22Rv1 (cell line): ENCODE measurements around the gene ODAD3.
"Not testable (repeated sequence)": the region's sequence is repeated elsewhere in the genome, so short reads cannot be mapped to it uniquely, and the experiment has no call there.

ENCODE experiments used
- ZFX ChIP-seq: fragments of 450-650 bp; IDR thresholded peaks from 2 replicates; pipeline ENCODE4 v1.6.1; 2017; ENCODE audit warnings: antibody characterized with exemption, borderline replicate concordance
- TF ChIP-seq, protein P1 (sequence below): fragments of 450-650 bp; IDR thresholded peaks from 2 replicates; pipeline ENCODE4 v1.5.1; 2017; ENCODE audit warnings: mild to moderate bottlenecking

DNA sequence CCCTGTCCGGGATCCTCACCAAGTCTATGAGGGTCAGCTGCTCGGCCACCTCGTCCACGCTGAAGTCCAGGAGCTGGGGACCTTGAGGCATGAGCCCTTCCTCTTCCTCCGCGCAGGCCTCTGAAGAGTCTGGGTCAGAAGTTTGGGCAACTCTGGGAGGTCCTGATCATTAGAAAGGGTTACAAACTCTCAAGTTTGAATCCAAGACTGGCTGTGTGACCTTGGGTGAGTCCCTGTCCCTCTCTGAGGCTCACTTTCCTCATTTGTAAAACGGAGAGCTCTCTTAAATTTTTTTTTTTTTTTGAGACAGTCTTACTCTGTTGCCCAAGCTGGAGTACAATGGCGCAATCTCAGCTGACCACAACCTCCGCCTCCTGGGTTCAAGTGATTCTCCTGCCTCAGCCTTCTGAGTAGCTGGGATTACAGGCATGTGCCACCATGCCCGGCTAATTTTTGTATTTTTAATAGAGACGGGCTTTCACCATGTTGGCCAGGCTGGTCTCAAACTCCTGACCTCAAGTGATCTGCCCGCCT is 28.2 kb downstream of the ODAD3 start:
- TF ChIP-seq, protein P1, sequence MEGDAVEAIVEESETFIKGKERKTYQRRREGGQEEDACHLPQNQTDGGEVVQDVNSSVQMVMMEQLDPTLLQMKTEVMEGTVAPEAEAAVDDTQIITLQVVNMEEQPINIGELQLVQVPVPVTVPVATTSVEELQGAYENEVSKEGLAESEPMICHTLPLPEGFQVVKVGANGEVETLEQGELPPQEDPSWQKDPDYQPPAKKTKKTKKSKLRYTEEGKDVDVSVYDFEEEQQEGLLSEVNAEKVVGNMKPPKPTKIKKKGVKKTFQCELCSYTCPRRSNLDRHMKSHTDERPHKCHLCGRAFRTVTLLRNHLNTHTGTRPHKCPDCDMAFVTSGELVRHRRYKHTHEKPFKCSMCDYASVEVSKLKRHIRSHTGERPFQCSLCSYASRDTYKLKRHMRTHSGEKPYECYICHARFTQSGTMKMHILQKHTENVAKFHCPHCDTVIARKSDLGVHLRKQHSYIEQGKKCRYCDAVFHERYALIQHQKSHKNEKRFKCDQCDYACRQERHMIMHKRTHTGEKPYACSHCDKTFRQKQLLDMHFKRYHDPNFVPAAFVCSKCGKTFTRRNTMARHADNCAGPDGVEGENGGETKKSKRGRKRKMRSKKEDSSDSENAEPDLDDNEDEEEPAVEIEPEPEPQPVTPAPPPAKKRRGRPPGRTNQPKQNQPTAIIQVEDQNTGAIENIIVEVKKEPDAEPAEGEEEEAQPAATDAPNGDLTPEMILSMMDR, result not testable (repeated sequence)
- not testable (repeated sequence) for TF ChIP-seq ZFX
